Neutrophil (primary cell): ENCODE measurements around the gene ABCB1.

Experiments used
- H3K27ac ChIP-seq: fragments of 200-600 bp; sonication (generic); 2 replicates; pipeline ENCODE4 v1.5.1; 2016; ENCODE audit warnings: mild to moderate bottlenecking, moderate library complexity
- H3K27me3 ChIP-seq: fragments of 200-600 bp; sonication (generic); 2 replicates; pipeline ENCODE4 v1.6.0; 2016; ENCODE audit warnings: mild to moderate bottlenecking
- H3K36me3 ChIP-seq: fragments of 200-600 bp; sonication (generic); 2 replicates; pipeline ENCODE4 v1.5.1; 2017
- H3K4me1 ChIP-seq, 2 experiments: fragments of 200-600 bp in 1 of 2; sonication (generic) in 1 of 2; 1 replicate in 1 of 2; 2 replicates in 1 of 2; pipeline versions ENCODE4 v1.5.1 to v1.6.1; 2013 to 2016; ENCODE audit warnings: low read depth in 1 of 2, low read length in 1 of 2, mild to moderate bottlenecking in 1 of 2, moderate library complexity in 1 of 2; ENCODE audit not compliant: control insufficient read depth in 1 of 2, insufficient read depth in 1 of 2
- H3K4me3 ChIP-seq, 2 experiments: fragments of 200-600 bp in 1 of 2; sonication (generic) in 1 of 2; 1 replicate in 1 of 2; 2 replicates in 1 of 2; pipeline ENCODE4 v1.5.1; 2013 to 2016; ENCODE audit warnings: low read depth in 1 of 2, low read length in 1 of 2, mild to moderate bottlenecking in 1 of 2, moderate library complexity in 1 of 2
- H3K9me3 ChIP-seq: fragments of 200-600 bp; sonication (generic); 2 replicates; pipeline ENCODE4 v1.5.1; 2016
- TF ChIP-seq, protein P1 (sequence below): fragments of 200-600 bp; sonication (generic); IDR thresholded peaks from 2 replicates; pipeline ENCODE4 v1.5.1; 2016; ENCODE audit warnings: antibody characterized with exemption

ABCB1 gene

GRCh38 chr7:87548123-87548919 is 52.4 kb downstream of the ABCB1 start:
- H3K27me3 ChIP-seq: no peaks in the 10 kb centered on the region
- TF ChIP-seq, protein P1, sequence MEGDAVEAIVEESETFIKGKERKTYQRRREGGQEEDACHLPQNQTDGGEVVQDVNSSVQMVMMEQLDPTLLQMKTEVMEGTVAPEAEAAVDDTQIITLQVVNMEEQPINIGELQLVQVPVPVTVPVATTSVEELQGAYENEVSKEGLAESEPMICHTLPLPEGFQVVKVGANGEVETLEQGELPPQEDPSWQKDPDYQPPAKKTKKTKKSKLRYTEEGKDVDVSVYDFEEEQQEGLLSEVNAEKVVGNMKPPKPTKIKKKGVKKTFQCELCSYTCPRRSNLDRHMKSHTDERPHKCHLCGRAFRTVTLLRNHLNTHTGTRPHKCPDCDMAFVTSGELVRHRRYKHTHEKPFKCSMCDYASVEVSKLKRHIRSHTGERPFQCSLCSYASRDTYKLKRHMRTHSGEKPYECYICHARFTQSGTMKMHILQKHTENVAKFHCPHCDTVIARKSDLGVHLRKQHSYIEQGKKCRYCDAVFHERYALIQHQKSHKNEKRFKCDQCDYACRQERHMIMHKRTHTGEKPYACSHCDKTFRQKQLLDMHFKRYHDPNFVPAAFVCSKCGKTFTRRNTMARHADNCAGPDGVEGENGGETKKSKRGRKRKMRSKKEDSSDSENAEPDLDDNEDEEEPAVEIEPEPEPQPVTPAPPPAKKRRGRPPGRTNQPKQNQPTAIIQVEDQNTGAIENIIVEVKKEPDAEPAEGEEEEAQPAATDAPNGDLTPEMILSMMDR: no peak
- H3K36me3 ChIP-seq: no peaks in the 10 kb centered on the region
- no peaks in the 10 kb centered on the region for H3K4me1 ChIP-seq
- no peak overlapping the region for H3K4me3 ChIP-seq
- no peaks in the 10 kb centered on the region for H3K9me3 ChIP-seq
- no peak overlapping the region for H3K27ac ChIP-seq

GRCh38 chr7:87545760-87546159 is 54.9 kb downstream of the ABCB1 start:
- H3K9me3 ChIP-seq: no peaks in the 10 kb centered on the region
- H3K27me3 ChIP-seq: no peaks in the 10 kb centered on the region
- no peaks in the 10 kb centered on the region for H3K36me3 ChIP-seq
- H3K27ac ChIP-seq: no peak overlapping the region
- H3K4me3 ChIP-seq: no peak overlapping the region
- H3K4me1 ChIP-seq: no peaks in the 10 kb centered on the region
- TF ChIP-seq, protein P1: no peak

- no peaks in the 10 kb centered on the region for H3K27me3 ChIP-seq
- H3K27ac ChIP-seq: no peak overlapping the region
- no peaks in the 10 kb centered on the region for H3K4me1 ChIP-seq
- H3K9me3 ChIP-seq: no peaks in the 10 kb centered on the region
- H3K4me3 ChIP-seq: no peak overlapping the region
- no peaks in the 10 kb centered on the region for H3K36me3 ChIP-seq
- TF ChIP-seq, protein P1: no peak
These were observed 57.1 kb downstream of the ABCB1 start for GRCh38 chr7:87543623-87544022.

GRCh38 chr7:87541648-87542047 is 59.0 kb downstream of the ABCB1 start:
- Histone ChIP-seq H3K4me3 (no peak overlapping the region), H3K36me3 (no peaks in the 10 kb centered on the region), H3K4me1 (no peaks in the 10 kb centered on the region), H3K9me3 (no peaks in the 10 kb centered on the region), H3K27me3 (no peaks in the 10 kb centered on the region), H3K27ac (no peak overlapping the region)
- TF ChIP-seq, protein P1: no peak

DNA sequence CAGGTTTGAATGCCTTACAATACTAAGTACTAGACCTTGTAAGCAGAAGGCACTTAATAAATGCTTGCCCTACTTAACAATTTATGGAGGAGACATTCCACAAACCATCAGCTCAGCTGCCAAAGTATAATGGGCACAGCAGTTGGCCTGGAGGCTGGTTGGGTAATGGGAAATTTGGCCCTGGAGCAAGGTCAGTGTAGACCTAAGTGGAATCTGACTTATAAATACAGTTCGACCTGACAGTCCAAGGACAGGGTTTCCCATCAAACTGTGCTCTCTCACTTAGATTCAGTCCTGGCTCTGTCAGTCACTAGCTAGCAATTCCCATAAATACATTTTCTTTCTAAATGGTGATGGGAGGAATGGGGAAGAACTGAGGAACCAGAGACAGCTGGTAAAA is 62.6 kb downstream of the ABCB1 start:
- no peak overlapping the region for H3K27ac ChIP-seq
- H3K4me1 ChIP-seq: no peaks in the 10 kb centered on the region
- H3K27me3 ChIP-seq: no peaks in the 10 kb centered on the region
- no peaks in the 10 kb centered on the region for H3K36me3 ChIP-seq
- H3K4me3 ChIP-seq: no peak overlapping the region
- H3K9me3 ChIP-seq: no peaks in the 10 kb centered on the region
- TF ChIP-seq, protein P1: no peak
